Chondrocyte (in vitro differentiated cells): ENCODE measurements around the gene APLN. TPM values are rescaled to one million over a fixed set of nuclear protein-coding genes. Genes with fewer than 3 reads are reported as not detected.

Source experiments
- DNase-seq: peaks from one replicate; pipeline ENCODE4 v3.0.0; 2021; ENCODE audit warnings: mixed read lengths, low spot score
- H3K27ac Mint-ChIP-seq: one replicate; pipeline ENCODE4 v1.8.0; 2021; ENCODE audit warnings: mild to moderate bottlenecking, moderate library complexity, mixed read lengths; ENCODE audit not compliant: unreplicated experiment
- H3K27me3 Mint-ChIP-seq: 2 replicates; pipeline ENCODE4 v1.8.0; 2021; ENCODE audit warnings: low read depth, mixed read lengths
- H3K36me3 Mint-ChIP-seq: 2 replicates; pipeline ENCODE4 v1.8.0; 2021; ENCODE audit warnings: low read depth, mixed read lengths
- H3K4me1 Mint-ChIP-seq: 2 replicates; pipeline ENCODE4 v1.8.0; 2021; ENCODE audit warnings: low read depth, mild to moderate bottlenecking, mixed read lengths
- H3K4me3 Mint-ChIP-seq: one replicate; pipeline ENCODE4 v1.8.0; 2021; ENCODE audit warnings: mild to moderate bottlenecking, moderate library complexity, mixed read lengths; ENCODE audit not compliant: unreplicated experiment
- H3K9me3 Mint-ChIP-seq: 2 replicates; pipeline ENCODE4 v1.8.0; 2021; ENCODE audit warnings: low read depth, mixed read lengths
- CTCF ChIP-seq: fragments of 200-600 bp; sonication (generic); IDR thresholded peaks from 2 replicates; pipeline ENCODE4 v1.5.0; 2021; ENCODE audit warnings: antibody characterized with exemption, mild to moderate bottlenecking, moderate library complexity
- total RNA-seq: library from RNA; stranded (reverse); gene quantifications from 3 replicates; pipeline ENCODE4 v1.2.1, GENCODE V29; 2021

Gene APLN
- total RNA-seq, 1 donor from 2014 or later, result 1.3 TPM

- Mint-ChIP-seq H3K27me3 (no peaks in the 10 kb centered on the region), H3K36me3 (no peaks in the 10 kb centered on the region), H3K27ac (no peak overlapping the region), H3K9me3 (no peaks in the 10 kb centered on the region), H3K4me3 (no peak overlapping the region), H3K4me1 (no peaks in the 10 kb centered on the region)
- no peak for TF ChIP-seq CTCF
- no peak for DNase-seq
Observed at GRCh38 chrX:129636175-129636681, 18.5 kb downstream of the APLN start.

GRCh38 chrX:129634541-129634940 lies 20.2 kb downstream of the APLN start:
- H3K36me3 Mint-ChIP-seq, result no peaks in the 10 kb centered on the region
- no peak for DNase-seq
- no peaks in the 10 kb centered on the region for H3K4me1 Mint-ChIP-seq
- H3K27me3 Mint-ChIP-seq, result no peaks in the 10 kb centered on the region
- no peaks in the 10 kb centered on the region for H3K9me3 Mint-ChIP-seq
- no peak overlapping the region for H3K4me3 Mint-ChIP-seq
- H3K27ac Mint-ChIP-seq, result no peak overlapping the region
- no peak for TF ChIP-seq CTCF

- Mint-ChIP-seq H3K9me3 (no peaks in the 10 kb centered on the region), H3K27me3 (no peaks in the 10 kb centered on the region), H3K36me3 (no peaks in the 10 kb centered on the region), H3K4me1 (no peaks in the 10 kb centered on the region), H3K4me3 (no peak overlapping the region), H3K27ac (no peak overlapping the region)
- DNase-seq, result no peak
- TF ChIP-seq CTCF, result no peak
Observed at GRCh38 chrX:129632443-129632842, 22.3 kb downstream of the APLN start.

- Mint-ChIP-seq H3K4me1 (no peaks in the 10 kb centered on the region), H3K4me3 (no peak overlapping the region), H3K27me3 (no peaks in the 10 kb centered on the region), H3K9me3 (no peaks in the 10 kb centered on the region), H3K27ac (no peak overlapping the region), H3K36me3 (no peaks in the 10 kb centered on the region)
- DNase-seq, result no peak
- TF ChIP-seq CTCF, result no peak
Observed at GRCh38 chrX:129631849-129632248, 22.9 kb downstream of the APLN start.

- no peaks in the 10 kb centered on the region for H3K27me3 Mint-ChIP-seq
- no peak for DNase-seq
- no peaks in the 10 kb centered on the region for H3K4me1 Mint-ChIP-seq
- no peak overlapping the region for H3K27ac Mint-ChIP-seq
- H3K4me3 Mint-ChIP-seq, result no peak overlapping the region
- H3K9me3 Mint-ChIP-seq, result no peaks in the 10 kb centered on the region
- TF ChIP-seq CTCF, result no peak
- no peaks in the 10 kb centered on the region for H3K36me3 Mint-ChIP-seq
Observed at GRCh38 chrX:129629837-129630236, 24.9 kb downstream of the APLN start.
